Measurements from ENCODE around the gene ASPA. TPM values are rescaled to one million over a fixed set of nuclear protein-coding genes. Genes with fewer than 3 reads are reported as not detected.

ASPA gene
- total RNA-seq, 2 experiments from 2014 or later = not detected

GRCh38 chr17:3475251-3475685, 529 bp upstream of the ASPA start:
- no peak for DNase-seq
- Mint-ChIP-seq H3K4me1 (no peaks in the 10 kb centered on the region), H3K4me3 (no peak overlapping the region), H3K27me3 (peaks cover 9% of the 10 kb centered on the region), H3K27ac (no peak overlapping the region), H3K36me3 (ENCODE audit: low read depth) (no peaks in the 10 kb centered on the region), H3K9me3 (ENCODE audit: low read depth) (no peaks in the 10 kb centered on the region)
- ChIA-PET CTCF (no interaction called here), POLR2A (no interaction called here)
- intact Hi-C loops (cut with DNase I, micrococcal nuclease) = no loop called here
- ATAC-seq = no peak

GRCh38 chr17:3479988-3480387, 4.2 kb downstream of the ASPA start:
- DNase-seq = no peak
- H3K4me3 Mint-ChIP-seq = no peak overlapping the region
- ChIA-PET POLR2A (no interaction called here), CTCF (no interaction called here)
- ATAC-seq = no peak
- H3K9me3 Mint-ChIP-seq (ENCODE audit: low read depth) = no peaks in the 10 kb centered on the region
- H3K27me3 Mint-ChIP-seq = peaks cover 16% of the 10 kb centered on the region
- H3K4me1 Mint-ChIP-seq = no peaks in the 10 kb centered on the region
- no peak overlapping the region for H3K27ac Mint-ChIP-seq
- H3K36me3 Mint-ChIP-seq (ENCODE audit: low read depth) = no peaks in the 10 kb centered on the region
- intact Hi-C loops (cut with DNase I, micrococcal nuclease) = no loop called here

DNA sequence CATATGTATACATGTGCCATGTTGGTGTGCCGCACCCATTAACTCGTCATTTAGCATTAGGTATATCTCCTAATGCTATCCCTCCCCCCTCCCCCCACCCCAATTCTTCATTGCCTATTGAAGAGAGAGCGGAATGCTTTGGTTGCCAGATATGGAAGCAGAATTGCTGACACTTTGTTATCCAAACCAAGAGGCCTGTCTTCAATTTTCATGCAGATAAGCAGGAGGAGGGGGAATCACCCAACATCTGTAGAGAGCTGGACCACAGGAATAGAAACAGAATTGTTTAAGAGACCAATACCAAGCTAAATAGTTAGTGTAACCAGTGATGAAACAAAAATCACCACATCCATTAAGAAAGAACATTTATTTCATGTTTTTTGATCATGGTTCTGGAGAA, 7.1 kb downstream of the ASPA start:
- H3K36me3 Mint-ChIP-seq (ENCODE audit: low read depth) = no peaks in the 10 kb centered on the region
- CTCF ChIA-PET = interaction anchor here (1.5 kb wide), 1 partner anchor 120 kb away, joined by 3 read pairs; no protein-coding TSS in a partner anchor
- intact Hi-C loops (cut with DNase I, micrococcal nuclease) = no loop called here

GRCh38 chr17:3485481-3486068, 9.8 kb downstream of the ASPA start:
- no peaks in the 10 kb centered on the region for H3K4me1 Mint-ChIP-seq
- peaks cover 29% of the 10 kb centered on the region for H3K27me3 Mint-ChIP-seq
- ChIA-PET CTCF (interaction anchor here (0.6 kb wide), 1 partner anchor 799 kb away, joined by 3 read pairs; no protein-coding TSS in a partner anchor), POLR2A (no interaction called here)
- no peaks in the 10 kb centered on the region for H3K36me3 Mint-ChIP-seq (ENCODE audit: low read depth)
- ATAC-seq = no peak
- no peak overlapping the region for H3K4me3 Mint-ChIP-seq
- intact Hi-C loops (cut with DNase I, micrococcal nuclease) = no loop called here
- H3K27ac Mint-ChIP-seq = no peak overlapping the region
- no peak for DNase-seq
- H3K9me3 Mint-ChIP-seq (ENCODE audit: low read depth) = no peaks in the 10 kb centered on the region

More for the DNA sequence above, 7.1 kb downstream of the ASPA start:
- DNase-seq = no peak
- no peaks in the 10 kb centered on the region for H3K9me3 Mint-ChIP-seq (ENCODE audit: low read depth)
- no peak for ATAC-seq
- no peak overlapping the region for H3K4me3 Mint-ChIP-seq
- no peak overlapping the region for H3K27ac Mint-ChIP-seq
- POLR2A ChIA-PET = no interaction called here
- H3K4me1 Mint-ChIP-seq = no peaks in the 10 kb centered on the region
- H3K27me3 Mint-ChIP-seq = peaks cover 32% of the 10 kb centered on the region

GRCh38 chr17:3497101-3497500, 21.3 kb downstream of the ASPA start:
- CTCF ChIA-PET = no interaction called here
- Mint-ChIP-seq H3K36me3 (ENCODE audit: low read depth) (no peaks in the 10 kb centered on the region), H3K4me1 (no peaks in the 10 kb centered on the region), H3K27ac (no peak overlapping the region), H3K4me3 (no peak overlapping the region), H3K9me3 (ENCODE audit: low read depth) (no peaks in the 10 kb centered on the region), H3K27me3 (peaks cover 2% of the 10 kb centered on the region)
- POLR2A ChIA-PET = no interaction called here
- ATAC-seq = no peak
- intact Hi-C loops (cut with DNase I, micrococcal nuclease) = no loop called here
- DNase-seq = no peak

DNA sequence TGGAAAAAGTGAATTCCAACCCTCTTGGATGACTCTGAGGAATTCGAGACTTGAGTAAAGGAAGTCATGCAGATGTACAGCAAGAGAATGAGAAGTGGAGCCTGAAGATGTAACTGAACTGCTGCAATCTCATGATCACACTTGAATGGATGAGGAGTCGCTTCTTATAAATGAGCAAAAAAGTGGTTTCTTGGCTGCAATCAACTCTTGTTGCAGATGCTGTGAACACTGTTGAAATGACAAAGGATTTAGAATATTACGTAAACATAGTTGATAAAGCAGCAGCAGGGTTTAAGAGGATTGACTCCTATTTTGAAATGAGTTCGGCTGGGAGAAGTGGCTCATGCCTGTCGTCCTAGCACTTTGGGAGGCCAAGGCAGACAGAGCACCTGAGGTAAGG, 25.5 kb downstream of the ASPA start:
- intact Hi-C loops (cut with DNase I, micrococcal nuclease) = no loop called here
- no peak overlapping the region for H3K27ac Mint-ChIP-seq
- H3K36me3 Mint-ChIP-seq (ENCODE audit: low read depth) = no peaks in the 10 kb centered on the region
- no peaks in the 10 kb centered on the region for H3K4me1 Mint-ChIP-seq
- POLR2A ChIA-PET = no interaction called here
- no peak for ATAC-seq
- no peaks in the 10 kb centered on the region for H3K27me3 Mint-ChIP-seq
- CTCF ChIA-PET = no interaction called here
- H3K9me3 Mint-ChIP-seq (ENCODE audit: low read depth) = no peaks in the 10 kb centered on the region
- no peak overlapping the region for H3K4me3 Mint-ChIP-seq
- no peak for DNase-seq

- Mint-ChIP-seq H3K36me3 (ENCODE audit: low read depth) (no peaks in the 10 kb centered on the region), H3K4me1 (no peaks in the 10 kb centered on the region), H3K9me3 (ENCODE audit: low read depth) (no peaks in the 10 kb centered on the region), H3K27ac (no peak overlapping the region), H3K27me3 (no peaks in the 10 kb centered on the region), H3K4me3 (no peak overlapping the region)
- no peak for ATAC-seq
- CTCF ChIA-PET = no interaction called here
- POLR2A ChIA-PET = no interaction called here
- intact Hi-C loops (cut with DNase I, micrococcal nuclease) = no loop called here
- DNase-seq = no peak
These were observed 26.7 kb downstream of the ASPA start for GRCh38 chr17:3502466-3502865.

- POLR2A ChIA-PET = no interaction called here
- CTCF ChIA-PET = no interaction called here
- intact Hi-C loops (cut with DNase I, micrococcal nuclease) = no loop called here
These were observed 27.5 kb downstream of the ASPA start for GRCh38 chr17:3503285-3503684.

DNA sequence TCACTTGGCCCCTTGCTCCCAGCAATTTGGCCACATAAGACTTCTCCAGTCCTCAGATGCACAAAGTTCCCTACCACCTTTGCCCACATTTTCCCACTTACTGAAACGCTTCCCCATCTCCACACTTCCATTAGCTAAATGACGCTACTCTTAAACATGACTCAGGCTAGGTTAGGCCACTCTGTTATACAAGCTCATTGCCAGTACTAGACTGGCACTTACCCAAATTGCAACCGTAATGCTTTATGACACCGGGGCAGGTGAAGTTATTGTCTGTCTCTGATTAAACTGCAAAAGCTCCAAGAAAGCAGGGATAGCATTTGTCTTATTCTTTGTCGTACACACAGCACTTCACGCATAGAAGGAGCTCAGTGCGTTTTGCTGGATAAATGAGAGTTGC, 29.2 kb downstream of the ASPA start:
- intact Hi-C loops (cut with DNase I, micrococcal nuclease) = no loop called here
- H3K36me3 Mint-ChIP-seq (ENCODE audit: low read depth) = peaks cover 2% of the 10 kb centered on the region
- DNase-seq (no peak), ATAC-seq (no peak)
- no peak overlapping the region for H3K27ac Mint-ChIP-seq
- H3K27me3 Mint-ChIP-seq = no peaks in the 10 kb centered on the region
- POLR2A ChIA-PET = no interaction called here
- H3K9me3 Mint-ChIP-seq (ENCODE audit: low read depth) = peaks cover 3% of the 10 kb centered on the region
- H3K4me3 Mint-ChIP-seq = no peak overlapping the region
- CTCF ChIA-PET = interaction anchor here (0.6 kb wide), 1 partner anchor 165 kb away, joined by 3 read pairs; no protein-coding TSS in a partner anchor
- no peaks in the 10 kb centered on the region for H3K4me1 Mint-ChIP-seq

More at GRCh38 chr17:3503285-3503684, 27.5 kb downstream of the ASPA start:
- no peaks in the 10 kb centered on the region for H3K27me3 Mint-ChIP-seq
- no peaks in the 10 kb centered on the region for H3K4me1 Mint-ChIP-seq
- H3K27ac Mint-ChIP-seq = no peak overlapping the region
- ATAC-seq (no peak), DNase-seq (no peak)
- H3K9me3 Mint-ChIP-seq (ENCODE audit: low read depth) = no peaks in the 10 kb centered on the region
- no peak overlapping the region for H3K4me3 Mint-ChIP-seq
- H3K36me3 Mint-ChIP-seq (ENCODE audit: low read depth) = no peaks in the 10 kb centered on the region

DNA sequence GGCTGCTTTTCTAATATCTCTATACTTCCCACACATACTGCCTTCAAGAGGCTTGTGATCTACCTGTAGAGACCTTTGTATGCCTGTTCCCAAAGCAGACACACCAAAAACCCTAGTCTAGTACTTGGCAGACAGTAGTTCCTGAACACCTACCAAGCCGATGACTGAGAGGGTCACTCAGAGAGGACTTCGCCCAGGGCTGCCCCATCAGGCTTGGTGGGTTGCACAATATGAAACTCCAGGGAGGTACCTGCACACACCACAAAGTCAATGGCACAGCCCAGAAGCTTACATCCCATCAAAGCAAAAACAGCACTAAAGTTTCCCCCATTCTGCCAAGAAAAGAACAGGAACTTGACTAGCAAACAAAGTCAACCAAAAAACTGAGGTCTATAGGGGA, 30.3 kb downstream of the ASPA start:
- DNase-seq (no peak), ATAC-seq (no peak)
- Mint-ChIP-seq H3K9me3 (ENCODE audit: low read depth) (peaks cover 3% of the 10 kb centered on the region), H3K4me1 (no peaks in the 10 kb centered on the region), H3K36me3 (ENCODE audit: low read depth) (peaks cover 2% of the 10 kb centered on the region), H3K27me3 (no peaks in the 10 kb centered on the region), H3K4me3 (no peak overlapping the region), H3K27ac (no peak overlapping the region)
- POLR2A ChIA-PET = no interaction called here
- CTCF ChIA-PET = interaction anchor here (1.0 kb wide), 1 partner anchor 15 kb away, joined by 3 read pairs; no protein-coding TSS in a partner anchor
- intact Hi-C loops (cut with DNase I, micrococcal nuclease) = no loop called here

- H3K36me3 Mint-ChIP-seq (ENCODE audit: low read depth) = peaks cover 2% of the 10 kb centered on the region
- DNase-seq (no peak), ATAC-seq (no peak)
- intact Hi-C loops (cut with DNase I, micrococcal nuclease) = no loop called here
- POLR2A ChIA-PET = no interaction called here
- no peaks in the 10 kb centered on the region for H3K27me3 Mint-ChIP-seq
- peaks cover 3% of the 10 kb centered on the region for H3K9me3 Mint-ChIP-seq (ENCODE audit: low read depth)
- H3K27ac Mint-ChIP-seq = no peak overlapping the region
- H3K4me3 Mint-ChIP-seq = no peak overlapping the region
- H3K4me1 Mint-ChIP-seq = no peaks in the 10 kb centered on the region
- CTCF ChIA-PET = no interaction called here
These were observed 31.3 kb downstream of the ASPA start for GRCh38 chr17:3507071-3507470.

DNA sequence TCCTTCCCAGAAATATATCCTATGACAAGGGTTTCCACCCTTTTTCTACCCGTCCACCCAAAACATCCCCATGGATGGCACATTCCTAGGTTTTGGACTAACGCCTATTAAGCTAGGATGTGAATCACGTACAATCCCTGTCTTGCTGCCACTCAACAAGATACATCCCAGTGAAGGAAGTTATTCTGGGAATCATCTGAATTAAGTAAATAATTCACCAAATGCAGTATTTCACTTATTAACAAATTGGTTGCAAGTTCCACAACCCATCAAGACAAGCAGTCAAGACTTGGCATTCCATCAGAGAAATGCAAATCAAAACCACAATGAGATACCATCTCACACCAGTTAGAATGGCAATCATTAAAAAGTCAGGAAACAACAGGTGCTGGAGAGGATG, 32.1 kb downstream of the ASPA start:
- H3K27ac Mint-ChIP-seq = no peak overlapping the region
- no peaks in the 10 kb centered on the region for H3K4me1 Mint-ChIP-seq
- H3K36me3 Mint-ChIP-seq (ENCODE audit: low read depth) = peaks cover 2% of the 10 kb centered on the region
- H3K9me3 Mint-ChIP-seq (ENCODE audit: low read depth) = peaks cover 3% of the 10 kb centered on the region
- no peak for ATAC-seq
- H3K4me3 Mint-ChIP-seq = no peak overlapping the region
- no peak for DNase-seq
- no peaks in the 10 kb centered on the region for H3K27me3 Mint-ChIP-seq
- intact Hi-C loops (cut with DNase I, micrococcal nuclease) = no loop called here
- CTCF ChIA-PET = no interaction called here
- POLR2A ChIA-PET = no interaction called here

- CTCF ChIA-PET = no interaction called here
- H3K27ac Mint-ChIP-seq = no peak overlapping the region
These were observed 34.3 kb downstream of the ASPA start for GRCh38 chr17:3510090-3510489.

More at GRCh38 chr17:3510090-3510489, 34.3 kb downstream of the ASPA start:
- POLR2A ChIA-PET = no interaction called here
- H3K36me3 Mint-ChIP-seq (ENCODE audit: low read depth) = peaks cover 2% of the 10 kb centered on the region
- ATAC-seq = no peak
- H3K9me3 Mint-ChIP-seq (ENCODE audit: low read depth) = peaks cover 3% of the 10 kb centered on the region
- no peak overlapping the region for H3K4me3 Mint-ChIP-seq
- intact Hi-C loops (cut with DNase I, micrococcal nuclease) = no loop called here
- DNase-seq = no peak
- no peaks in the 10 kb centered on the region for H3K27me3 Mint-ChIP-seq
- H3K4me1 Mint-ChIP-seq = no peaks in the 10 kb centered on the region
